CD4-positive, alpha-beta T cell treated with Interferon alpha-2 for 1 hour (primary cell): ENCODE results near the gene RCAN3.
A peak's percentile ranks its signal among the peaks of the same experiment; 100 is the strongest.

Experiments used
- DNase-seq, 2 donors: peaks; one replicate each; pipeline ENCODE4 v3.0.0-alpha.2; 2020 to 2022

RCAN3 gene

GRCh38 chr1:24553931-24554330, 51.3 kb downstream of the RCAN3 start:
- DNase-seq = no peak

- no peak for DNase-seq
These were observed 52.1 kb downstream of the RCAN3 start for GRCh38 chr1:24554714-24555113.

GRCh38 chr1:24555591-24556413, 53.2 kb downstream of the RCAN3 start, which contains the start of gene NCMAP:
Gene NCMAP, plus strand, starts transcription at chr1:24556087. Its CDS starts 39,344 bp downstream, at chr1:24595431.
- peak; percentile 25 to 64 for DNase-seq

- no peak for DNase-seq
These were observed 53.8 kb downstream of the RCAN3 start for GRCh38 chr1:24556414-24556795.

GRCh38 chr1:24557220-24557619, 54.6 kb downstream of the RCAN3 start:
- no peak for DNase-seq

- no peak for DNase-seq
These were observed 55.1 kb downstream of the RCAN3 start for GRCh38 chr1:24557711-24558131.

- no peak for DNase-seq
These were observed 55.8 kb downstream of the RCAN3 start for GRCh38 chr1:24558455-24558854.

- DNase-seq = no peak
These were observed 56.5 kb downstream of the RCAN3 start for GRCh38 chr1:24558902-24559791.

GRCh38 chr1:24560361-24560760, 57.7 kb downstream of the RCAN3 start:
- DNase-seq = no peak

- no peak for DNase-seq
These were observed 60.0 kb downstream of the RCAN3 start for GRCh38 chr1:24562625-24563024.

- DNase-seq = no peak
These were observed 62.1 kb downstream of the RCAN3 start for GRCh38 chr1:24564695-24565094.

- DNase-seq = no peak
These were observed 63.7 kb downstream of the RCAN3 start for GRCh38 chr1:24566236-24566867.

- DNase-seq = no peak
These were observed 65.3 kb downstream of the RCAN3 start for GRCh38 chr1:24567792-24568388.

GRCh38 chr1:24568475-24568874, 65.8 kb downstream of the RCAN3 start:
- DNase-seq = no peak

GRCh38 chr1:24570265-24571125, 67.9 kb downstream of the RCAN3 start:
- DNase-seq = no peak

- no peak for DNase-seq
These were observed 69.7 kb downstream of the RCAN3 start for GRCh38 chr1:24572301-24572700.

GRCh38 chr1:24575905-24576587, 73.4 kb downstream of the RCAN3 start:
- no peak for DNase-seq

GRCh38 chr1:24578846-24579245, 76.2 kb downstream of the RCAN3 start:
- DNase-seq = no peak

GRCh38 chr1:24580756-24581155, 78.1 kb downstream of the RCAN3 start:
- no peak for DNase-seq

- DNase-seq = no peak
These were observed 81.6 kb downstream of the RCAN3 start for GRCh38 chr1:24584171-24584647.

- no peak for DNase-seq
These were observed 83.5 kb downstream of the RCAN3 start for GRCh38 chr1:24586119-24586518.
